ENCODE data around the gene G0S2. TPM values are rescaled to one million over a fixed set of nuclear protein-coding genes. Genes with fewer than 3 reads are reported as not detected.

The G0S2 gene
- total and polyA plus RNA-seq, 4 donors: 9.6 to 347 (median 166) TPM

DNA sequence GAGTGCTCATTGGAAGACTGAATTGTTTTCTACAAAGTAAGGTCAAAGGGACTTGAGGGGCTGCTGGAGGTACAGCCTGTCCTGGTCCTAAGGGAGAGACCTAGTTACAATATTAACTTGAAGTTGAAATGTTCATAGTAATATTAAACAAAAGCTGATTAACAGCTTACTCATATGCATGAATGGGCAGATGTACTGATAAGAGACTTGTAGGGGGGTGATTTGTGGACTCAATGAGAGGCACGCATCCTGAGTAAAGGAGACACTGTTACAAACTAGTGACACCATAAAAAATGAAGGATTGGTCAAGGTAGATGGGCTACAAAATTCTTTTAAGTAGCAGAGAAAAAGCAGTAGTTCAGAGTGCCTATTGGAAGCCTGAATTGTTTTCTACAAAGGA is 32.1 kb downstream of the G0S2 start:
- Histone ChIP-seq H3K27me3 (ENCODE audit: control insufficient read depth in 4 of 4, insufficient read depth in 4 of 4, low read length in 3 of 4) (no peaks in the 10 kb centered on the region), H3K27ac (ENCODE audit: low read depth in 1 of 2, low read length in 2 of 2) (peak overlapping the region; percentile 91 to 96), H3K36me3 (ENCODE audit: control insufficient read depth in 4 of 4, insufficient read depth in 3 of 4, low read depth in 1 of 4, low read length in 3 of 4) (peaks cover 0 to 20% (median 10%) of the 10 kb centered on the region in 4 donors), H3K9me3 (ENCODE audit: control insufficient read depth in 4 of 4, low read length in 3 of 4) (no peaks in the 10 kb centered on the region), H3K9ac (ENCODE audit: low read depth in 1 of 2, low read length in 2 of 2) (no peak overlapping the region), H3K4me3 (ENCODE audit: low read depth in 1 of 3, low read length in 3 of 3) (no peak overlapping the region), H3K4me1 (ENCODE audit: control insufficient read depth in 4 of 4, insufficient read depth in 4 of 4, low read length in 3 of 4) (peaks cover 0 to 48% (median 28%) of the 10 kb centered on the region in 4 donors)
- WGBS: 93% methylated on average over 1 of the region's 1 CpG
- no peak for TF ChIP-seq HNF4A (conservative IDR thresholded peaks at IDR 0.05)
- TF ChIP-seq YY1 (IDR thresholded peaks at IDR 0.05): no peak
- no peak for TF ChIP-seq TAF1 (conservative IDR thresholded peaks at IDR 0.05)
- TF ChIP-seq, protein P1, sequence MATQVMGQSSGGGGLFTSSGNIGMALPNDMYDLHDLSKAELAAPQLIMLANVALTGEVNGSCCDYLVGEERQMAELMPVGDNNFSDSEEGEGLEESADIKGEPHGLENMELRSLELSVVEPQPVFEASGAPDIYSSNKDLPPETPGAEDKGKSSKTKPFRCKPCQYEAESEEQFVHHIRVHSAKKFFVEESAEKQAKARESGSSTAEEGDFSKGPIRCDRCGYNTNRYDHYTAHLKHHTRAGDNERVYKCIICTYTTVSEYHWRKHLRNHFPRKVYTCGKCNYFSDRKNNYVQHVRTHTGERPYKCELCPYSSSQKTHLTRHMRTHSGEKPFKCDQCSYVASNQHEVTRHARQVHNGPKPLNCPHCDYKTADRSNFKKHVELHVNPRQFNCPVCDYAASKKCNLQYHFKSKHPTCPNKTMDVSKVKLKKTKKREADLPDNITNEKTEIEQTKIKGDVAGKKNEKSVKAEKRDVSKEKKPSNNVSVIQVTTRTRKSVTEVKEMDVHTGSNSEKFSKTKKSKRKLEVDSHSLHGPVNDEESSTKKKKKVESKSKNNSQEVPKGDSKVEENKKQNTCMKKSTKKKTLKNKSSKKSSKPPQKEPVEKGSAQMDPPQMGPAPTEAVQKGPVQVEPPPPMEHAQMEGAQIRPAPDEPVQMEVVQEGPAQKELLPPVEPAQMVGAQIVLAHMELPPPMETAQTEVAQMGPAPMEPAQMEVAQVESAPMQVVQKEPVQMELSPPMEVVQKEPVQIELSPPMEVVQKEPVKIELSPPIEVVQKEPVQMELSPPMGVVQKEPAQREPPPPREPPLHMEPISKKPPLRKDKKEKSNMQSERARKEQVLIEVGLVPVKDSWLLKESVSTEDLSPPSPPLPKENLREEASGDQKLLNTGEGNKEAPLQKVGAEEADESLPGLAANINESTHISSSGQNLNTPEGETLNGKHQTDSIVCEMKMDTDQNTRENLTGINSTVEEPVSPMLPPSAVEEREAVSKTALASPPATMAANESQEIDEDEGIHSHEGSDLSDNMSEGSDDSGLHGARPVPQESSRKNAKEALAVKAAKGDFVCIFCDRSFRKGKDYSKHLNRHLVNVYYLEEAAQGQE (IDR thresholded peaks at IDR 0.05): no peak
- TF ChIP-seq HNF4G (IDR thresholded peaks at IDR 0.05): no peak
- TF ChIP-seq NR2F2 (IDR thresholded peaks at IDR 0.05): no peak
- DNase-seq (ENCODE audit: low spot score): no peak

DNA sequence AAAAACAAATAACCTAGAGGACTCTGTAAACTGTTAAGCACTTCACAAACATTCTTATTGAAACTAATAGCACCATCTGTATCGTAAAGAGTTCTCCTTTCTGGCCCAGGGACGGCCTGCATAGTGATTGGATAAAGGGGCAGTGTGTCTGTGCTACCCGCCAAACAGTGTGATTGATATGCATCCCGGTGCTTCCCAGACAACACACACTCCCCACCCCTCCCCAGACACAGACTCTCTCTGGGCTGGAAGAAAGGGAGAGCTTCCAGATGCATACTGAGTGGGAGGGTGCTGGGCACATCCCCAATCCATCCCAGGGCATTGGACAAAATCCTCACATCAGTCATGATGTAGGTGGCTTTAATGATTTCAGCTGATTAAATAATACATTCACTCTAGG is 33.1 kb downstream of the G0S2 start:
- no peaks in the 10 kb centered on the region for H3K9me3 ChIP-seq (ENCODE audit: control insufficient read depth in 4 of 4, low read length in 3 of 4)
- no peak overlapping the region for H3K9ac ChIP-seq (ENCODE audit: low read depth in 1 of 2, low read length in 2 of 2)
- H3K4me1 ChIP-seq (ENCODE audit: control insufficient read depth in 4 of 4, insufficient read depth in 4 of 4, low read length in 3 of 4): peaks cover 0 to 48% (median 28%) of the 10 kb centered on the region in 4 donors
- TF ChIP-seq, protein P2, sequence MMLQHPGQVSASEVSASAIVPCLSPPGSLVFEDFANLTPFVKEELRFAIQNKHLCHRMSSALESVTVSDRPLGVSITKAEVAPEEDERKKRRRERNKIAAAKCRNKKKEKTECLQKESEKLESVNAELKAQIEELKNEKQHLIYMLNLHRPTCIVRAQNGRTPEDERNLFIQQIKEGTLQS (IDR thresholded peaks at IDR 0.05): no peak
- TF ChIP-seq TAF1 (conservative IDR thresholded peaks at IDR 0.05): no peak
- no peak for TF ChIP-seq EGR1 (IDR thresholded peaks at IDR 0.05; ENCODE audit: low read depth in 2 of 2)
- TF ChIP-seq HNF4A (conservative IDR thresholded peaks at IDR 0.05): no peak
- TF ChIP-seq, protein P1 (IDR thresholded peaks at IDR 0.05): no peak
- TF ChIP-seq FOXA2 (IDR thresholded peaks at IDR 0.05): no peak
- TF ChIP-seq FOXA1 (IDR thresholded peaks at IDR 0.05): no peak
- no peak for TF ChIP-seq HNF4G (IDR thresholded peaks at IDR 0.05)
- no peak for TF ChIP-seq SP1 (IDR thresholded peaks at IDR 0.05)
- no peak for TF ChIP-seq GABPA (IDR thresholded peaks at IDR 0.05 in 1 of 2, conservative IDR thresholded peaks at IDR 0.05 in 1 of 2)
- no peak for TF ChIP-seq RAD21 (IDR thresholded peaks at IDR 0.05)
- no peak for TF ChIP-seq CTCF (IDR thresholded peaks at IDR 0.05; ENCODE audit: low read depth, low read length, missing input control)
- TF ChIP-seq JUND (IDR thresholded peaks at IDR 0.05): no peak
- TF ChIP-seq MAX (IDR thresholded peaks at IDR 0.05): no peak
- TF ChIP-seq YY1 (IDR thresholded peaks at IDR 0.05): no peak
- TF ChIP-seq ZBTB33 (IDR thresholded peaks at IDR 0.05): no peak
- no peak for TF ChIP-seq RXRA (IDR thresholded peaks at IDR 0.05)
- no peak for TF ChIP-seq NR2F2 (IDR thresholded peaks at IDR 0.05)
- no peak overlapping the region for H3K4me3 ChIP-seq (ENCODE audit: low read depth in 1 of 3, low read length in 3 of 3)
- peak overlapping the region; percentile 91 to 96 for H3K27ac ChIP-seq (ENCODE audit: low read depth in 1 of 2, low read length in 2 of 2)
- H3K27me3 ChIP-seq (ENCODE audit: control insufficient read depth in 4 of 4, insufficient read depth in 4 of 4, low read length in 3 of 4): no peaks in the 10 kb centered on the region
- H3K36me3 ChIP-seq (ENCODE audit: control insufficient read depth in 4 of 4, insufficient read depth in 3 of 4, low read depth in 1 of 4, low read length in 3 of 4): peaks cover 0 to 20% (median 10%) of the 10 kb centered on the region in 4 donors
- DNase-seq (ENCODE audit: low spot score): no peak
- WGBS: 55% methylated on average over 4 of the region's 4 CpGs
